GM12874 (cell line): ENCODE data around the gene XRN2.
A peak's percentile ranks its signal among the peaks of the same experiment; 100 is the strongest.

Experiments
- CTCF ChIP-seq: IDR thresholded peaks from 2 replicates; pipeline ENCODE4 v1.5.1; 2011; ENCODE audit warnings: low read depth, mild to moderate bottlenecking, control low read depth, low read length, moderate library complexity; ENCODE audit not compliant: insufficient read depth

The XRN2 gene

GRCh38 chr20:21303061-21303871 lies at the start of gene XRN2:
Gene XRN2 (plus strand): TSS chr20:21303331. CDS start chr20:21303399, 68 bp downstream.
- TF ChIP-seq CTCF = peak; percentile 9; the same call in 1 of the 2 replicates

GRCh38 chr20:21257192-21257591 lies 45.9 kb upstream of the XRN2 start:
- no peak for TF ChIP-seq CTCF

GRCh38 chr20:21258411-21258810 lies 44.7 kb upstream of the XRN2 start:
- TF ChIP-seq CTCF = no peak

- no peak for TF ChIP-seq CTCF
Observed at GRCh38 chr20:21259346-21259745, 43.8 kb upstream of the XRN2 start.

GRCh38 chr20:21262812-21263211 lies 40.3 kb upstream of the XRN2 start:
- no peak for TF ChIP-seq CTCF

- TF ChIP-seq CTCF = no peak
Observed at GRCh38 chr20:21265261-21266190, 37.6 kb upstream of the XRN2 start.

GRCh38 chr20:21266191-21266536 lies 37.0 kb upstream of the XRN2 start:
- TF ChIP-seq CTCF = no peak
